Nephron (organoid): ENCODE results near the gene ERC1.

Experiments used
- H3K27ac Mint-ChIP-seq, 3 experiments: 2 replicates each; pipeline ENCODE4 v1.8.0; 2020; ENCODE audit warnings: mixed read lengths in 3 of 3, mild to moderate bottlenecking in 2 of 3, moderate library complexity in 1 of 3
- H3K27me3 Mint-ChIP-seq: 2 replicates; pipeline ENCODE4 v1.8.0; 2021; ENCODE audit warnings: low read depth, mild to moderate bottlenecking, moderate library complexity, mixed read lengths
- H3K36me3 Mint-ChIP-seq: 2 replicates; pipeline ENCODE4 v1.8.0; 2020; ENCODE audit warnings: low read depth, mixed read lengths
- H3K4me1 Mint-ChIP-seq: 2 replicates; pipeline ENCODE4 v1.8.0; 2020; ENCODE audit warnings: mixed read lengths
- H3K4me3 Mint-ChIP-seq, 3 experiments: 2 replicates each; pipeline ENCODE4 v1.8.0; 2020; ENCODE audit warnings: mild to moderate bottlenecking in 3 of 3, mixed read lengths in 3 of 3, moderate library complexity in 2 of 3
- H3K9me3 Mint-ChIP-seq: 2 replicates; pipeline ENCODE4 v1.8.0; 2020; ENCODE audit warnings: mixed read lengths
- CTCF ChIP-seq, 3 experiments: fragments of 200-600 bp; sonication (generic); IDR thresholded peaks; one replicate each; pipeline ENCODE4 v1.5.0; 2021; ENCODE audit warnings: antibody characterized with exemption in 3 of 3; ENCODE audit not compliant: unreplicated experiment in 3 of 3

Gene ERC1

GRCh38 chr12:1182069-1182468 is 191.0 kb downstream of the ERC1 start:
- no peak overlapping the region for H3K27ac Mint-ChIP-seq

GRCh38 chr12:1184402-1184801 is 193.4 kb downstream of the ERC1 start:
- TF ChIP-seq CTCF (IDR thresholded peaks at IDR 0.05; ENCODE audit: unreplicated experiment in 3 of 3), result no peak
- no peak overlapping the region for H3K4me3 Mint-ChIP-seq
- H3K36me3 Mint-ChIP-seq, result peaks cover 55% of the 10 kb centered on the region
- no peaks in the 10 kb centered on the region for H3K9me3 Mint-ChIP-seq
- no peak overlapping the region for H3K27ac Mint-ChIP-seq
- H3K27me3 Mint-ChIP-seq, result no peaks in the 10 kb centered on the region
- no peaks in the 10 kb centered on the region for H3K4me1 Mint-ChIP-seq

More at GRCh38 chr12:1182069-1182468, 191.0 kb downstream of the ERC1 start:
- no peaks in the 10 kb centered on the region for H3K4me1 Mint-ChIP-seq
- H3K27me3 Mint-ChIP-seq, result no peaks in the 10 kb centered on the region
- no peaks in the 10 kb centered on the region for H3K9me3 Mint-ChIP-seq
- no peak for TF ChIP-seq CTCF (IDR thresholded peaks at IDR 0.05; ENCODE audit: unreplicated experiment in 3 of 3)
- peaks cover 63% of the 10 kb centered on the region for H3K36me3 Mint-ChIP-seq
- H3K4me3 Mint-ChIP-seq, result no peak overlapping the region

- Mint-ChIP-seq H3K27ac (peak overlapping the region in 1 of 3 experiments; percentile 3), H3K27me3 (no peaks in the 10 kb centered on the region), H3K36me3 (peaks cover 50% of the 10 kb centered on the region), H3K4me1 (no peaks in the 10 kb centered on the region), H3K9me3 (no peaks in the 10 kb centered on the region), H3K4me3 (no peak overlapping the region)
- TF ChIP-seq CTCF (IDR thresholded peaks at IDR 0.05; ENCODE audit: unreplicated experiment in 3 of 3), result no peak
Observed at GRCh38 chr12:1185460-1186182, 194.6 kb downstream of the ERC1 start.

DNA sequence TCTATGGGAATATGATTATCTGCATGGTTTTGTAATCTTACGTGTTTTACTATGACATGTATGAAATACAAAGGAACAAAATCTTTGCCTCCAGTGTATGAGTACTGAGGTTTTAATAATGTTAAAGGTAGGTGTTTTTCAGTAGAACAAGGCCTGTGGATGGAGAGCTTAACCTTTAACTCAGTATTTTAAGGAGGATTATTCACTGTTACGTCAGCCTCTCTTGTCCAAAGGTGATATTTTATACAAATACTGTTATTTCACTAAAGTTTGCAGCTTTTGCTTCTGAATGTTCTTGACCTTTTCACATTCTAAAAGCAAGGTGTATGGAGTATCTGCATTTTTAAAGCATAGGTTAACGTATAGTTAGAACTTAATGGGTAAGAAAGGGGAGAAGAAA is 195.3 kb downstream of the ERC1 start:
- TF ChIP-seq CTCF (IDR thresholded peaks at IDR 0.05; ENCODE audit: unreplicated experiment in 3 of 3), result no peak
- Mint-ChIP-seq H3K36me3 (peaks cover 45% of the 10 kb centered on the region), H3K4me3 (no peak overlapping the region), H3K9me3 (no peaks in the 10 kb centered on the region), H3K27ac (no peak overlapping the region), H3K4me1 (no peaks in the 10 kb centered on the region), H3K27me3 (no peaks in the 10 kb centered on the region)

- no peak overlapping the region for H3K4me3 Mint-ChIP-seq
- no peaks in the 10 kb centered on the region for H3K9me3 Mint-ChIP-seq
- no peaks in the 10 kb centered on the region for H3K27me3 Mint-ChIP-seq
- no peaks in the 10 kb centered on the region for H3K4me1 Mint-ChIP-seq
- TF ChIP-seq CTCF (IDR thresholded peaks at IDR 0.05; ENCODE audit: unreplicated experiment in 3 of 3), result no peak
- H3K36me3 Mint-ChIP-seq, result peaks cover 45% of the 10 kb centered on the region
- no peak overlapping the region for H3K27ac Mint-ChIP-seq
Observed at GRCh38 chr12:1188016-1188415, 197.0 kb downstream of the ERC1 start.

GRCh38 chr12:1189163-1189562 is 198.1 kb downstream of the ERC1 start:
- Mint-ChIP-seq H3K4me3 (no peak overlapping the region), H3K27me3 (no peaks in the 10 kb centered on the region), H3K36me3 (peaks cover 43% of the 10 kb centered on the region), H3K27ac (no peak overlapping the region), H3K4me1 (no peaks in the 10 kb centered on the region), H3K9me3 (no peaks in the 10 kb centered on the region)
- TF ChIP-seq CTCF (IDR thresholded peaks at IDR 0.05; ENCODE audit: unreplicated experiment in 3 of 3), result no peak
